Body of pancreas (tissue), 4 donors: ENCODE measurements around the gene SLC24A3.

Source experiments
- CTCF ChIP-seq, 7 experiments: fragments of 450-650 bp in 4 of 7; fragments of 200-600 bp in 3 of 7; sonication (generic) in 3 of 7; IDR thresholded peaks; one replicate each; pipeline ENCODE4 v1.5.1; 2016 to 2019; ENCODE audit warnings: antibody characterized with exemption in 7 of 7
- POLR2A ChIP-seq, 3 donors: fragments of 450-650 bp; IDR thresholded peaks; one replicate each; pipeline ENCODE4 v1.6.1; 2016; ENCODE audit warnings: antibody characterized with exemption in 3 of 3, mild to moderate bottlenecking in 2 of 3

DNA sequence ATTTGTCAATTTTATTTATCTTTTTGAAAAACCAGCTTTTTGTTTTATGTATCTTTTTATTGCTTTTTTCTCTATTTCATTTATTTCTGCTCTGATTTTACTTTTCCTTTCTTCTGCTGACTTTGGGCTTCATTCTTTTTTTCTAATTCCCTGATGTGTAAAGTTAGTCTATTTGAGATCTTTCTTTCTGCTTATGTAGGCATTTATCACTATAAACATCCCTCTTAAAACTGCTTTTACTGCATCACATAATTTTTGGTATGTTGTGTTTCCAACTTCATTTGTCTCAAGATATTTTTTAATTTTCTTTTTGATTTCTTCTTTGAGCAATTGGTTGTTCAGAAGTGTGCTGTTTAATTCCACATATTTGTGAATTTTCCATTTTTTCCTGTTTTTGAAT lies 174.8 kb downstream of the SLC24A3 start:
- TF ChIP-seq CTCF (IDR thresholded peaks at IDR 0.05) = no peak
- TF ChIP-seq POLR2A (IDR thresholded peaks at IDR 0.05) = no peak
